Heart right ventricle (tissue), 16 donors: Measurements from ENCODE around the gene PDE4D. TPM values are rescaled to one million over a fixed set of nuclear protein-coding genes. Genes with fewer than 3 reads are reported as not detected.

ENCODE experiments used
- ATAC-seq, 8 donors: fragments of 200-7000 bp; cut with Tn5 transposase; one replicate each; pipeline ENCODE4 v1.9.1; 2020; ENCODE audit warnings: mild to moderate bottlenecking in 8 of 8, moderate library complexity in 8 of 8, moderate number of reproducible peaks in 1 of 8
- DNase-seq, 2 donors: peaks; one replicate each; pipeline ENCODE4 v3.0.0-alpha.2; 2020
- H3K27ac ChIP-seq, 10 donors: fragments of 200-600 bp; sonication (generic) in 2 of 10; one replicate each; pipeline versions ENCODE4 v1.5.0 to v1.8.0; 2020 to 2022; ENCODE audit warnings: mild to moderate bottlenecking in 3 of 10
- H3K27me3 ChIP-seq, 7 donors: fragments of 200-600 bp; one replicate each; pipeline ENCODE4 v1.8.0; 2021 to 2022; ENCODE audit warnings: mild to moderate bottlenecking in 2 of 7
- H3K36me3 ChIP-seq, 9 donors: fragments of 200-600 bp; sonication (generic) in 1 of 9; one replicate each; pipeline versions ENCODE4 v1.5.0 to v1.8.0; 2020 to 2022; ENCODE audit warnings: mild to moderate bottlenecking in 2 of 9
- H3K4me1 ChIP-seq, 9 donors: fragments of 200-600 bp; sonication (generic) in 1 of 9; one replicate each; pipeline versions ENCODE4 v1.5.0 to v1.8.0; 2020 to 2022; ENCODE audit warnings: mild to moderate bottlenecking in 4 of 9
- H3K4me3 ChIP-seq, 10 donors: fragments of 200-600 bp; sonication (generic) in 2 of 10; one replicate each; pipeline versions ENCODE4 v1.5.0 to v1.8.0; 2020 to 2022; ENCODE audit warnings: mild to moderate bottlenecking in 7 of 10, moderate library complexity in 2 of 10
- H3K9me3 ChIP-seq, 11 donors: fragments of 200-600 bp in 10 of 11; sonication (generic) in 2 of 11; one replicate each; pipeline versions ENCODE4 v1.5.0 to v1.8.0; 2013 to 2022; ENCODE audit warnings: mild to moderate bottlenecking in 2 of 11, control low read depth in 1 of 11, moderate library complexity in 1 of 11
- WGBS, 2 donors: extraction: QIAGEN DNeasy Blood & Tissue Kit; methylation state at CpG; one replicate each; pipeline ENCODE4 v1.1.7; 2013; ENCODE audit warnings: inconsistent platforms in 1 of 2; 5-methylcytosine and 5-hydroxymethylcytosine counted together
- intact Hi-C, 10 donors: fragments of 100-400 bp; cut with DNase I; formaldehyde crosslinking; loops; one replicate each; pipeline versions ENCODE4 v1.11.1 to v1.14.2; 2022
- polyA plus RNA-seq, 2 donors: library from polyadenylated mRNA; stranded (reverse); fragments of 200-250 nt; gene quantifications; one replicate each; pipeline ENCODE4 v1.2.3, GENCODE V29; 2013
- total RNA-seq, 10 donors: library from RNA; stranded (reverse); fragmentation: NEBNext Ultra II Directional in 3 of 10; extraction: Animal tissue kit (Norgen Biotek cat#: 25700) in 3 of 10; gene quantifications; one replicate each; pipeline versions ENCODE4 v1.2.1 to v1.2.4, GENCODE V29; 2021 to 2023
- TF ChIP-seq, protein P1 (sequence below), 9 donors: fragments of 200-600 bp; sonication (generic) in 2 of 9; IDR thresholded peaks; one replicate each; pipeline versions ENCODE4 v1.5.0 to v1.8.0; 2021 to 2022; ENCODE audit warnings: antibody characterized with exemption in 9 of 9, mild to moderate bottlenecking in 5 of 9, moderate library complexity in 1 of 9
- donor health status: Arrhythmogenic right ventricular cardiomyopathy.
- donor health status: ischemic (EF 13 %, LVEDD 7.1; RV severe dilation, severe dysfunction).
- donor health status: healthy with polysubstance abuse.
- donor health status: DM: no; HTN: yes; CAD: no.
- donor health status: DM: no; HTN: no; CAD: no.
- donor health status: ischemic (EF 25% LVEDD 6.9; RV normal size, moderate dysfunction).
- donor health status: ischemic (EF 25% LVEDD 5.7; RV mildly dilated, moderate dysfunction).
- donor health status: healthy.
- donor health status: DM: yes; HTN: yes; CAD: no.
- donor health status: Ischemic cardiomyopathy.
- donor health status: ischemic (EF 35%, LVEDD 5.7; RV mildly dilated, moderate dysfunction).
- donor health status: nonischemic (EF 11% LVEDD 7.7; RV severe dilation, severe dysfunction).
- donor health status: DM: yes; HTN: yes; CAD: no.
- donor health status: PGD.
- donor health status: ischemic (EF 29% LVEDD 5.4; RV normal size, mild dysfunction).
- donor health status: nonischemic (EF 23%, LVEDD 6.1; RV moderate dilation, normal function).

Gene PDE4D
- total and polyA plus RNA-seq, 12 donors: 5.8 to 83.2 (median 39.5) TPM

DNA sequence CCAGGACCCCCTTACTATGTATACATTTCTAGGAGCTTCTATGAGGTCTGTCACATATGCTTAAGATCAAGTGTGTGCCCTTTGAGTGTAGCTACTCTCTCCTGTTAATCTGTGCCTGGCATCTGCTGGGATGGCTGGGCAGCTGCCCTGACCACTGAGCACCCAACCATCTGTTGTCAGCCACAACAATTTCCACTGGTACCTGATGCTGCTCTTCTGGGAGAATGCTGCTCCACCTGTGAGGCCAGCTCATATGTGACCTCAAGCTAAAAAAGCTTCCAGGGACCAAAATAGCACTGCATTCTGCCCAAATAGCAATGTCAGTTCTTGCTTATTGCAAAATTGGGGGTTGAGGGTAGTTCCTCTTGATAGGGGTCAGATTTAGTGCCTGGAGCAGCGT is 715.0 kb downstream of the PDE4D start:
- Histone ChIP-seq H3K4me3 (no peak overlapping the region), H3K9me3 (no peaks in the 10 kb centered on the region), H3K27me3 (no peaks in the 10 kb centered on the region), H3K36me3 (peaks cover 0 to 45% (median 0%) of the 10 kb centered on the region in 9 donors), H3K4me1 (peaks cover 0 to 11% (median 0%) of the 10 kb centered on the region in 9 donors), H3K27ac (no peak overlapping the region)
- 94 to 95% methylated on average over 1 of the region's 1 CpG for WGBS, 2 donors
- intact Hi-C loops: loop anchor here in 4 of 10 donors (5.0 to 10.0 kb wide), 5 partner anchors 144 to 294 kb away; no protein-coding TSS in a partner anchor
- ATAC-seq (no peak), DNase-seq (no peak)
- TF ChIP-seq, protein P1, sequence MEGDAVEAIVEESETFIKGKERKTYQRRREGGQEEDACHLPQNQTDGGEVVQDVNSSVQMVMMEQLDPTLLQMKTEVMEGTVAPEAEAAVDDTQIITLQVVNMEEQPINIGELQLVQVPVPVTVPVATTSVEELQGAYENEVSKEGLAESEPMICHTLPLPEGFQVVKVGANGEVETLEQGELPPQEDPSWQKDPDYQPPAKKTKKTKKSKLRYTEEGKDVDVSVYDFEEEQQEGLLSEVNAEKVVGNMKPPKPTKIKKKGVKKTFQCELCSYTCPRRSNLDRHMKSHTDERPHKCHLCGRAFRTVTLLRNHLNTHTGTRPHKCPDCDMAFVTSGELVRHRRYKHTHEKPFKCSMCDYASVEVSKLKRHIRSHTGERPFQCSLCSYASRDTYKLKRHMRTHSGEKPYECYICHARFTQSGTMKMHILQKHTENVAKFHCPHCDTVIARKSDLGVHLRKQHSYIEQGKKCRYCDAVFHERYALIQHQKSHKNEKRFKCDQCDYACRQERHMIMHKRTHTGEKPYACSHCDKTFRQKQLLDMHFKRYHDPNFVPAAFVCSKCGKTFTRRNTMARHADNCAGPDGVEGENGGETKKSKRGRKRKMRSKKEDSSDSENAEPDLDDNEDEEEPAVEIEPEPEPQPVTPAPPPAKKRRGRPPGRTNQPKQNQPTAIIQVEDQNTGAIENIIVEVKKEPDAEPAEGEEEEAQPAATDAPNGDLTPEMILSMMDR (IDR thresholded peaks at IDR 0.05): no peak

GRCh38 chr5:59178071-59178470 is 715.5 kb downstream of the PDE4D start:
- Histone ChIP-seq H3K27me3 (no peaks in the 10 kb centered on the region), H3K9me3 (no peaks in the 10 kb centered on the region), H3K27ac (no peak overlapping the region), H3K36me3 (peaks cover 0 to 41% (median 0%) of the 10 kb centered on the region in 9 donors), H3K4me1 (peaks cover 0 to 11% (median 0%) of the 10 kb centered on the region in 9 donors), H3K4me3 (no peak overlapping the region)
- WGBS, 2 donors: 62 to 63% methylated on average over 2 of the region's 2 CpGs
- TF ChIP-seq, protein P1 (IDR thresholded peaks at IDR 0.05): no peak
- intact Hi-C loops: loop anchor here in 4 of 10 donors (5.0 to 10.0 kb wide), 5 partner anchors 143 to 293 kb away; no protein-coding TSS in a partner anchor
- ATAC-seq (no peak), DNase-seq (no peak)

- ATAC-seq (peak in 1 of 8 donors; percentile 52), DNase-seq (no peak)
- no peak overlapping the region for H3K27ac ChIP-seq
- H3K4me1 ChIP-seq: peaks cover 0 to 11% (median 0%) of the 10 kb centered on the region in 9 donors
- WGBS, 2 donors: 90 to 95% methylated on average over 3 of the region's 3 CpGs
- intact Hi-C loops: loop anchor here in 4 of 10 donors (5.0 to 10.0 kb wide), 5 partner anchors 143 to 293 kb away; no protein-coding TSS in a partner anchor
- H3K36me3 ChIP-seq: peaks cover 0 to 37% (median 0%) of the 10 kb centered on the region in 9 donors
- TF ChIP-seq, protein P1 (IDR thresholded peaks at IDR 0.05): no peak
- no peaks in the 10 kb centered on the region for H3K27me3 ChIP-seq
- H3K9me3 ChIP-seq: no peaks in the 10 kb centered on the region
- H3K4me3 ChIP-seq: no peak overlapping the region
Measured at GRCh38 chr5:59177644-59178043, 715.9 kb downstream of the PDE4D start.

DNA sequence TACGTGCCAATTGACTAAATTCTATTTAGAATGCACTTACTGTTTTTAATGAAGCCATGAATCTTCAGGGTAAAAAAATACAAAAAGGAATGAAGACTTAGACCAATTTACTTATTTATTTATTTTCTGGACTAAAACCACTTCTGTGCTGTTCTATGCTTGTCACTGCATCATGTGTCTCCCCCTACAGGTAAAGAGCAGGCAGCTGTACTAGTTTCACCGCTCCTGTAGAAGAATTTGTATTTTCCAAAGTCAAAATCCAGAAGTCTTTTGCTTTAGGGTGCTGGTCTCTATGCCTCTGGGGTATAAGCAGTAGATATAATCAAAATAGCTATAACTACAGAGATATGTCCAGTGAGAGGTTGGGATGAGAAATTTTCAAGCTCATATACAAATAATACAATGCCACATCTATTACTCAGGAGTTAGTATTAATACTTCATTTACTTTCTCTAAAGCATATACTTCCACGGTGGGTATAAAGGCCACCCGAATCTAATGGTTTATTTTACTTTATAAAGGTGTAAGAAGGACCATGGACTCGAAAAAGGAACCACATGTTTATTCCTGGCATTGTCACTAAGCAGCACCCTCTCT is 719.2 kb downstream of the PDE4D start:
- peaks cover 0 to 17% (median 0%) of the 10 kb centered on the region in 9 donors for H3K4me1 ChIP-seq
- no peaks in the 10 kb centered on the region for H3K9me3 ChIP-seq
- 45 to 59% methylated on average over 5 of the region's 5 CpGs for WGBS, 2 donors
- no peak overlapping the region for H3K27ac ChIP-seq
- peaks cover 0 to 22% (median 0%) of the 10 kb centered on the region in 9 donors for H3K36me3 ChIP-seq
- no peak overlapping the region for H3K4me3 ChIP-seq
- DNase-seq: peak in 1 of 2 donors; percentile 32
- peak; percentile 63 to 86 (median 78) for ATAC-seq
- no peaks in the 10 kb centered on the region for H3K27me3 ChIP-seq
- intact Hi-C loops: loop anchor here (2.0 to 10.0 kb wide), 8 partner anchors 47 to 290 kb away; no protein-coding TSS in a partner anchor
- TF ChIP-seq, protein P1 (IDR thresholded peaks at IDR 0.05): peak; percentile 62 to 90 (median 85)
